Lung (tissue), 12 donors: ENCODE measurements around the gene SCN4B. TPM values are rescaled to one million over a fixed set of nuclear protein-coding genes. Genes with fewer than 3 reads are reported as not detected.

Experiments
- ATAC-seq: fragments of 200-7000 bp; cut with Tn5 transposase; one replicate; pipeline ENCODE4 v1.9.1; 2020; ENCODE audit warnings: moderate number of reproducible peaks; ENCODE audit not compliant: insufficient read depth, low FRiP score
- DNase-seq, 3 donors: peaks; one replicate each; pipeline ENCODE4 v3.0.0-alpha.2; 2013 to 2017
- H3K27ac ChIP-seq, 2 donors: one replicate each; pipeline ENCODE4 v1.5.1; 2013; ENCODE audit warnings: mild to moderate bottlenecking in 2 of 2, moderate library complexity in 2 of 2, control low read depth in 1 of 2, inconsistent platforms in 1 of 2, low read depth in 1 of 2, low read length in 1 of 2
- H3K27me3 ChIP-seq, 3 donors: one replicate each; pipeline ENCODE4 v1.5.1; 2013; ENCODE audit warnings: low read length in 2 of 3; ENCODE audit not compliant: control insufficient read depth in 3 of 3, insufficient read depth in 3 of 3
- H3K36me3 ChIP-seq, 4 donors: one replicate each; pipeline ENCODE4 v1.5.1; 2013; ENCODE audit warnings: low read length in 4 of 4, mild to moderate bottlenecking in 1 of 4, moderate library complexity in 1 of 4; ENCODE audit not compliant: control insufficient read depth in 4 of 4, insufficient read depth in 4 of 4
- H3K4me1 ChIP-seq, 5 donors: one replicate each; pipeline ENCODE4 v1.5.1; 2013; ENCODE audit warnings: low read length in 5 of 5, mild to moderate bottlenecking in 2 of 5, moderate library complexity in 1 of 5; ENCODE audit not compliant: control insufficient read depth in 5 of 5, insufficient read depth in 5 of 5
- H3K4me3 ChIP-seq: one replicate; pipeline ENCODE4 v1.5.1; 2013; ENCODE audit warnings: mild to moderate bottlenecking, control low read depth, moderate library complexity
- H3K9ac ChIP-seq, 2 donors: one replicate each; pipeline ENCODE4 v1.5.1; 2013; ENCODE audit warnings: low read length in 2 of 2, control low read depth in 1 of 2; ENCODE audit not compliant: insufficient read depth in 1 of 2
- H3K9me3 ChIP-seq, 4 donors: one replicate each; pipeline ENCODE4 v1.5.1; 2013; ENCODE audit warnings: low read length in 3 of 4, mild to moderate bottlenecking in 1 of 4, moderate library complexity in 1 of 4; ENCODE audit not compliant: control insufficient read depth in 4 of 4, insufficient read depth in 3 of 4
- CTCF ChIP-seq: IDR thresholded peaks from 2 replicates; pipeline ENCODE4 v1.5.1; 2012; ENCODE audit warnings: mild to moderate bottlenecking; ENCODE audit errors: control extremely low read depth, extremely low read depth
- WGBS, 2 donors: extraction: QIAGEN DNeasy Blood & Tissue Kit; methylation state at CpG; one replicate each; pipeline ENCODE4 v1.1.7; 2013; 5-methylcytosine and 5-hydroxymethylcytosine counted together
- polyA plus RNA-seq, 2 donors: library from polyadenylated mRNA; stranded (reverse); fragments of 200-250 nt; gene quantifications; one replicate each; pipeline ENCODE4 v1.2.1, GENCODE V29; 2013
- total RNA-seq, 2 donors: library from RNA; depleted of rRNA in 1 of 2; stranded (reverse); fragments of >200 nt in 1 of 2; gene quantifications; one replicate each; pipeline ENCODE4 v1.2.1, GENCODE V29; 2014 to 2021
- donor health status: control.
- donor health status: control.
- donor health status: Bipolar disorder and iron deficiency.
- donor health status: healthy.
- donor health status: DM: yes; HTN: yes; CAD: no.

SCN4B gene
- total and polyA plus RNA-seq, 4 donors: 0.95 to 5.2 (median 2.3) TPM

GRCh38 chr11:118105657-118106305 is 46.8 kb downstream of the SCN4B start:
- DNase-seq (no peak), ATAC-seq (no peak)
- no peaks in the 10 kb centered on the region for H3K27me3 ChIP-seq
- H3K9me3 ChIP-seq: no peaks in the 10 kb centered on the region
- no peaks in the 10 kb centered on the region for H3K36me3 ChIP-seq
- H3K4me1 ChIP-seq: no peaks in the 10 kb centered on the region
- H3K4me3 ChIP-seq: no peak overlapping the region
- TF ChIP-seq CTCF: no peak
- H3K27ac ChIP-seq: no peak overlapping the region
- H3K9ac ChIP-seq: no peak overlapping the region
- WGBS, 2 donors: 65 to 68% methylated on average over 4 of the region's 4 CpGs

GRCh38 chr11:118104491-118104890 is 48.1 kb downstream of the SCN4B start:
- DNase-seq (no peak), ATAC-seq (no peak)
- TF ChIP-seq CTCF: no peak
- no peak overlapping the region for H3K9ac ChIP-seq
- no peak overlapping the region for H3K4me3 ChIP-seq
- H3K9me3 ChIP-seq: no peaks in the 10 kb centered on the region
- no peaks in the 10 kb centered on the region for H3K36me3 ChIP-seq
- WGBS, 2 donors: 94 to 96% methylated on average over 6 of the region's 6 CpGs
- no peaks in the 10 kb centered on the region for H3K27me3 ChIP-seq
- H3K4me1 ChIP-seq: peaks cover 0 to 3% (median 0%) of the 10 kb centered on the region in 5 donors
- no peak overlapping the region for H3K27ac ChIP-seq

- 79 to 85% methylated on average over 13 of the region's 13 CpGs for WGBS, 2 donors
- no peak for DNase-seq
- Histone ChIP-seq H3K9ac (no peak overlapping the region), H3K4me3 (no peak overlapping the region), H3K9me3 (no peaks in the 10 kb centered on the region), H3K27ac (no peak overlapping the region), H3K36me3 (no peaks in the 10 kb centered on the region), H3K4me1 (peaks cover 0 to 3% (median 0%) of the 10 kb centered on the region in 5 donors), H3K27me3 (peaks cover 0 to 3% (median 0%) of the 10 kb centered on the region in 3 donors)
- no peak for TF ChIP-seq CTCF
- ATAC-seq: no peak
These were observed 49.8 kb downstream of the SCN4B start for GRCh38 chr11:118102721-118103261.
